C4-2B (cell line): ENCODE data around the gene KLHL20.

Source experiments
- ZFX ChIP-seq: fragments of 450-650 bp; IDR thresholded peaks from 2 replicates; pipeline ENCODE4 v1.6.1; 2017
- TF ChIP-seq, protein P1 (sequence below): fragments of 450-650 bp; conservative IDR thresholded peaks from 2 replicates; pipeline ENCODE4 v1.5.1; 2017; ENCODE audit warnings: mild to moderate bottlenecking

DNA sequence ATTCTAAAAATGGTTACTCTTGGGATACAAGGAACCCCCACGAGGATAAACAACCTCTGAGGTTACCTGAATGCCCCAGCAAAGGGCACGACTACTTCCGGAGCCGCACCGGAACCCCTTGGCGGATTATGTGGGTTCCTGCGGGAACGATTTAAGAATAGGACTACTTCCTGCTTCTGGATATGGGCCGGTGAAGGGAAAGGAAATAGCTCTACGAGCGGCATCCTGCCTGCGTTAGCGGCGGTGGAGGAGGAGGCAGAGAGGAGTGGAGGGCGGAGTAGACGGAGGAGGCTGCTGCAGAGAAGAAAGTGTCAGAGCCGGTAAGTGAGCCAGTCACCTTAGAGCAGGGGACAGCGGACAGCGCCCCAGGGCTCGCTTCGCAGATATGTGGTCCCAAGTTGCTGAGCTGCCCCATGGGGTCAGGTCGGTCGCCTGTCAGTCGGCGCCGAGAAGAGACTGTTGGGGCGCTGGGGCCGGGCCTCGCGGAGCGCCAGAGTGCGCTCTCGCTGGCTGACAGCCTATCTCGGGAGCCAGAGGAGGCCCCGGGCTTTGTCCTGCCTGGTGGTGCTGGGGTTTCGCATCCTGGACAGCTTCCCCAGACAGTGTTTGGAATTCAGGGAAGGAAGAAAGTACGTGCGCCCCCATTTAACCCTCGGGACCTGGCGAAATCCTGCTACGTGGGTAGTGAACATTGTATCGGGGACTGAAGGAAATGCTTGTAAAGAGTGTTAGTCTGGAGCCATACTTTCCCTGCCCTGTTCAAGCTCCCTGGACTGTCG lies at the start of gene KLHL20:
- TF ChIP-seq, protein P1, sequence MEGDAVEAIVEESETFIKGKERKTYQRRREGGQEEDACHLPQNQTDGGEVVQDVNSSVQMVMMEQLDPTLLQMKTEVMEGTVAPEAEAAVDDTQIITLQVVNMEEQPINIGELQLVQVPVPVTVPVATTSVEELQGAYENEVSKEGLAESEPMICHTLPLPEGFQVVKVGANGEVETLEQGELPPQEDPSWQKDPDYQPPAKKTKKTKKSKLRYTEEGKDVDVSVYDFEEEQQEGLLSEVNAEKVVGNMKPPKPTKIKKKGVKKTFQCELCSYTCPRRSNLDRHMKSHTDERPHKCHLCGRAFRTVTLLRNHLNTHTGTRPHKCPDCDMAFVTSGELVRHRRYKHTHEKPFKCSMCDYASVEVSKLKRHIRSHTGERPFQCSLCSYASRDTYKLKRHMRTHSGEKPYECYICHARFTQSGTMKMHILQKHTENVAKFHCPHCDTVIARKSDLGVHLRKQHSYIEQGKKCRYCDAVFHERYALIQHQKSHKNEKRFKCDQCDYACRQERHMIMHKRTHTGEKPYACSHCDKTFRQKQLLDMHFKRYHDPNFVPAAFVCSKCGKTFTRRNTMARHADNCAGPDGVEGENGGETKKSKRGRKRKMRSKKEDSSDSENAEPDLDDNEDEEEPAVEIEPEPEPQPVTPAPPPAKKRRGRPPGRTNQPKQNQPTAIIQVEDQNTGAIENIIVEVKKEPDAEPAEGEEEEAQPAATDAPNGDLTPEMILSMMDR: no peak; the same call in 1 of the 2 replicates
- TF ChIP-seq ZFX: peak; percentile 57; the same call in 1 of the 2 replicates
